ENCODE results near the gene FXN.

GRCh38 chr9:69143291-69143690 lies 107.7 kb downstream of the FXN start:
- TF ChIP-seq, protein P1, sequence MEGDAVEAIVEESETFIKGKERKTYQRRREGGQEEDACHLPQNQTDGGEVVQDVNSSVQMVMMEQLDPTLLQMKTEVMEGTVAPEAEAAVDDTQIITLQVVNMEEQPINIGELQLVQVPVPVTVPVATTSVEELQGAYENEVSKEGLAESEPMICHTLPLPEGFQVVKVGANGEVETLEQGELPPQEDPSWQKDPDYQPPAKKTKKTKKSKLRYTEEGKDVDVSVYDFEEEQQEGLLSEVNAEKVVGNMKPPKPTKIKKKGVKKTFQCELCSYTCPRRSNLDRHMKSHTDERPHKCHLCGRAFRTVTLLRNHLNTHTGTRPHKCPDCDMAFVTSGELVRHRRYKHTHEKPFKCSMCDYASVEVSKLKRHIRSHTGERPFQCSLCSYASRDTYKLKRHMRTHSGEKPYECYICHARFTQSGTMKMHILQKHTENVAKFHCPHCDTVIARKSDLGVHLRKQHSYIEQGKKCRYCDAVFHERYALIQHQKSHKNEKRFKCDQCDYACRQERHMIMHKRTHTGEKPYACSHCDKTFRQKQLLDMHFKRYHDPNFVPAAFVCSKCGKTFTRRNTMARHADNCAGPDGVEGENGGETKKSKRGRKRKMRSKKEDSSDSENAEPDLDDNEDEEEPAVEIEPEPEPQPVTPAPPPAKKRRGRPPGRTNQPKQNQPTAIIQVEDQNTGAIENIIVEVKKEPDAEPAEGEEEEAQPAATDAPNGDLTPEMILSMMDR (IDR thresholded peaks at IDR 0.05), result no peak
- TF ChIP-seq POLR2A (IDR thresholded peaks at IDR 0.05), result no peak
